GM21737 (cell line): ENCODE results near the gene SHB.
"Not testable (repeated sequence)": the region's sequence is repeated elsewhere in the genome, so short reads cannot be mapped to it uniquely, and the experiment has no call there.

ENCODE experiments used
- ATAC-seq: cut with Tn5 transposase; IDR thresholded peaks from one replicate; pipeline ENCODE4 v1.9.1; 2021; ENCODE audit warnings: mild to moderate bottlenecking, moderate library complexity; ENCODE audit not compliant: unreplicated experiment

Gene SHB

DNA sequence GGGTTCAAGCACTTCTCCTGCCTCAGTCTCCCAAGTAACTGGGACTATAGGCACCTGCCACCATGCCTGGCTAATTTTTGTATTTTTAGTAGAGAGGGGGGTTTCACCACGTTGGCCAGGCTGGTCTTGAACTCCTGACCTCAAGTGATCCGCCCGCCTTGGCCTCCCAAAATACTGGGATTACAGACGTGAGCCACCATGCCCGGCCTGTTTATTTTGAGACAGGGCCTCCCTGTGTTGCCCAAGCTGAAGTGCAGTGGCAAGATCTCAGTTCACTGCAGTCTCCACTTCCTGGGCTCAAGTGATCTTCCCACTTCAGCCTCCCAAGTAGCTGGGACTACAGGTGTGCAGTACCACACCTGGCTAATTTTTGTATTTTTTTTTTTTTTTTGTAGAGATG, 159.2 kb downstream of the SHB start:
- not testable (repeated sequence) for ATAC-seq

- ATAC-seq, result no peak
Measured at GRCh38 chr9:37909326-37909725, 159.7 kb downstream of the SHB start.

GRCh38 chr9:37908698-37909186, 160.3 kb downstream of the SHB start:
- no peak for ATAC-seq

- ATAC-seq, result no peak
Measured at GRCh38 chr9:37908283-37908682, 160.7 kb downstream of the SHB start.

GRCh38 chr9:37906312-37907239, 162.5 kb downstream of the SHB start:
- ATAC-seq, result no peak

- no peak for ATAC-seq
Measured at GRCh38 chr9:37905776-37906175, 163.3 kb downstream of the SHB start.

DNA sequence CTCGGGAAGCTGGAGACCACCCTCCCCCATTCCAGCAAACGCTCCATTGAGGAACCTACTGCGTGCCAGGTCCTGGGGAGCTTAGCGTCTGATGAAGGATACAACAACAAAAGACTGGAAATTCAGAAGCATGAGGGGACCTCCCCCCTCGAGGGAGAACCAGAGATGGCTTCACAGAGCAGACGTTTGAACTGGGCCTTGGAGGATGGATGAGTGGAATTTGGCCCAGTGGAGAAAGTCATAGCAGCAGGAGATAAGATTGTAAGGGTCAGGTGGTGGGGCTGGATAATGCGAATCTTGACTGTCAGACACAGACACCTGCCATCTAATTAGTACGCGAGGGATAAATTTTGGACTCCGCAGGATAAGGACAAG, 163.9 kb downstream of the SHB start:
- ATAC-seq, result no peak

DNA sequence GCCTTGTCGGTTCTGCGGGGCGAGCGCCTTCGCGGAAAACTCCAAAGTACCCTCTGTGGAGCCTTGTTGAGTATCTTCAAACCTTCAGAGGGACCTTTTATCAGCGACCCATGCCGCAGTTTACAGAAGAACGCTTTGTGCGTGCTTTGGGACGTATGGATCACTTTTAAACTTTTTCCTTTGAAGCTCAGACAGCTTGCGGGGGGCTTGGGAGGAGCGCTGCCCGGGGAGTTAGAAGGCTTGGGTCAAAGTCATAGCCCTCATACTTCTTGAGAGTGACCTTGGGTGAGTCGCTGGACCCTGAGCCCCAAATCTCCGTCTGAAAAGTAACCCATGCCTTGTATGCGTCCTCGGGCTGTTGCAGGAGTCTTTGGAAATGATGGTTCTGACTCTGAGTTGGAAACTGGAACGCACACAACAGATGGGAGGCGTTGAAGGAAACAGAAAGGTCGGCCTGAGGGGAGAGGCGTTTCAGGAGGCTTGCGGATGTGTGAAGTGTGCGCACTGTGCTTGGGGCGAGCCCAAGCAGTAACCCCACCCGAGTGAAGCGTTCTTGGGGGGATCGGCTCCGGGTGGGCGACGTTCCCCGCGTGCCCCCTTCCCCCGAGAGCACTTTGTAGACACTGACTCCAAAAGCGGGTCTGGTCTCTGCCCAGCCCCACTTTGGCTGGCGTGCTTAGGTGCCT, 164.4 kb downstream of the SHB start:
- ATAC-seq, result no peak

GRCh38 chr9:37903647-37904444, 165.2 kb downstream of the SHB start, which contains the start of gene SLC25A51:
TSS of gene SLC25A51 (minus strand) at chr9:37904127. CDS start at chr9:37888550, 15,577 bp downstream.
- peak; percentile 78 for ATAC-seq

- peak; percentile 1 for ATAC-seq
Measured at GRCh38 chr9:37902796-37903646, 166.0 kb downstream of the SHB start.

DNA sequence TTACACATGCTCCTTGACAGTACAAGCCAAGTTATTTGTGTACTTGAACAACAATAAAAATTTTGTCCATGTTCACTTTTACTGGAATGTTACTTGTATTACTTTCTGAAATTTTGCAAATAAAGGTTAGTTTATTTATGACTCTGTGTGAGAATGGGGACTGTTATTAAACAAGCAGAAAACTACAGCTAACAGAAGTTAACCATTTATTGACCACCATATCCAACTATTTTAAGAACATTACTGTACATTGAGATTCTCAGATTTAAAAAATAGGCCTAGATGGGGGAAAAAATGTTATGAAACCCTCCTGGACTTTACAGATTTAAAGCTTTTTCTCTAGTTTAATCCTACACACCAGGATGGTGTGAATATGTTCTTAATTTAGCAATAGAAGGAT, 166.9 kb downstream of the SHB start:
- ATAC-seq, result no peak

DNA sequence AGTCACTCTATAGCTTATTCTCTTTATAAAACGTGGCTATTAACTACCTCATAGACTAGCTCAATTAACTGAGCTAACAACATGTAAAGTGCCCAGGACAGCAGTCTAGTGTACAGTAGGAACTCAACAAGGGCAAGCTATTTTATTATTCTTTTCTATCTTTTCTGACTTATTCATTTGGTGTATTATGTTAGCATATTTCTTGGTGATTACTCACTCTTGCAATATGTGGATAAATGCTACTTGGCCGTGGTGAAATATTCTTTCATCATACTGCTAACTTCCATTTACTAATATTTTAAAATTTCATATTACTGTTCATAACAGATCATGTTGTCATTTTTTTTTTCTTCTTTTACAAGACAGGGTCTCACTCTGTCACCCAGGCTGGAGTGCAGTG, 170.0 kb downstream of the SHB start:
- ATAC-seq, result no peak

GRCh38 chr9:37897665-37898064, 171.4 kb downstream of the SHB start:
- ATAC-seq, result no peak

DNA sequence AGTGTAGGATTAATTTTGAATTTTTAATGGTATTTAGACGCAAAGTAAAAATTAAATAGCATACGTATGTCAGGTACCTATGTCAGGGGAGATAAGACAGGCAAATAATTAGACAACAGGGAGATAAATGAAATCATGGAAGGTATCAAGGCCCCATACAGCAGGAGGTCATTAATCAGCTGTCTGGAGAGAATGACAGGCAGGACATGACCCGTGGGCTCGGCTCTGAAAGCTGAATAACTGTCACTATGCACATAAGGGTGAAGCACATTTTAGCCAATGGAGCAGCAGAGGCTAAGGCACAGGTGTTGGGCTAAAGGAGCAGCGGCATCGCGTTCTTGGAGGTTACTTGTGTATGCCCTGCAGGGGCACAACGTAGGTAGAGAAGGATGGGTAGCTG, 177.0 kb downstream of the SHB start:
- no peak for ATAC-seq

- ATAC-seq, result not testable (repeated sequence)
Measured at GRCh38 chr9:37891042-37891441, 178.0 kb downstream of the SHB start.

GRCh38 chr9:37889536-37889935, 179.5 kb downstream of the SHB start:
- no peak for ATAC-seq

DNA sequence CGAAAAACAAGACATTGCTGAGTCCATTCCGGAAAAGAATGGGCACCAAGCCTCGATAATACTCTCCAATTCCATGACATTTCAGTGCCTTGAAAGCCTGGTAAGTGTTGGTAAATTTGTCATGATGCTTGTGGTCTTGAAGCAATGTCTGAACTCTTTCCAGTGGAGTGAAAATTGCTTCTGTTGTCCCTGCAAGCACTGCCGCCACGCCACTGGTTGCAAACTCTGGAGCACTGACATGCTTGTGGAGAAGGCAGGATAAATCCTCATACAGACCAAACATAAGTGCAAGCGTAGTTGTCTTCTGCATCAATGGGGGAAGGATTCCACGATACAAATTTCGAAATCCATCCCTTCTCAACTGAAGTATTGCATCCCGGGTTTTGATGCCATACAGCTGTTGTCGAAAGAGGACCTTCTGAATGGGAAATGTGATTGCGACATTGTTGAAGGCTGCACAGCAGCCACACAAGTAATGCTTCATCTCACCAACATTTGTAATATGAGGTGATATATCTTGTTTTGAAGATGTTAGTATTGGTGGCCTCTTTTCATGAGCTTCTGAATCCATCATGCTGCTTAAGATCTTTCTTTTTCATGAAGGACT, 180.9 kb downstream of the SHB start:
- ATAC-seq, result not testable (repeated sequence)

- no peak for ATAC-seq
Measured at GRCh38 chr9:37880916-37881479, 188.0 kb downstream of the SHB start.

DNA sequence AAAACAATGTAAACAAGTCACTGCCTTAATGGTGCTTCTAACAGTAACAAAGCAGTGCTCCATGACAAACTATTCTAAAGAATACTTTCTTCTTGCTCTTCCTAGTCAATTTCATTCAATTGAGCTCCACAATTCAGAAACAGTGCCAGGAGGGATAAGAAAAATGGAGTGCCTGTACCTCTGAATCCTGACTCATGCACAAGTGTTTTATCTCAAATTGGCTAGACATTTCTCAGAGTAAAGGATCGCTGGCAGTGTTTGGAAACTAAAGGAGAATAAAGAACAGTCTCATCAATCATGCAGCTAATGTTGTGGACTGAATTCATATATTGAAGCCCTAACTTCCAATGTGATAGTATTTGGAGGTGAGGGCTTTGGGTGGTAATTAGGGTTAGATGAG, 192.7 kb downstream of the SHB start:
- ATAC-seq, result no peak
